Neural progenitor cell (in vitro differentiated cells): ENCODE data around the gene PTGDR2. TPM values are rescaled to one million over a fixed set of nuclear protein-coding genes. Genes with fewer than 3 reads are reported as not detected.

Source experiments
- DNase-seq: peaks from one replicate; pipeline ENCODE4 v3.0.0-alpha.2; 2016; ENCODE audit warnings: low spot score
- H2AFZ ChIP-seq: fragments of 200-600 bp; sonication (generic); replicated peaks from 2 replicates; pipeline ENCODE4 v1.6.1; 2016; ENCODE audit warnings: antibody characterized with exemption
- H3F3A ChIP-seq: fragments of 200-600 bp; sonication (generic); 2 replicates; pipeline ENCODE4 v1.6.1; 2016; ENCODE audit warnings: antibody characterized with exemption, low read depth
- H3K27ac ChIP-seq: fragments of 200-600 bp; sonication (generic); 2 replicates; pipeline ENCODE4 v1.5.1; 2016; ENCODE audit warnings: mild to moderate bottlenecking
- H3K27me3 ChIP-seq: fragments of 200-600 bp; sonication (generic); 2 replicates; pipeline ENCODE4 v1.6.1; 2016; ENCODE audit warnings: mild to moderate bottlenecking, moderate library complexity
- H3K36me3 ChIP-seq: fragments of 200-600 bp; sonication (generic); 2 replicates; pipeline ENCODE4 v1.5.1; 2016
- H3K4me1 ChIP-seq: fragments of 200-600 bp; sonication (generic); 2 replicates; pipeline ENCODE4 v1.6.1; 2016; ENCODE audit warnings: mixed run types
- H3K4me2 ChIP-seq: fragments of 200-600 bp; sonication (generic); 2 replicates; pipeline ENCODE4 v1.6.1; 2016
- H3K4me3 ChIP-seq: fragments of 200-600 bp; sonication (generic); 2 replicates; pipeline ENCODE4 v1.5.1; 2016
- H3K79me2 ChIP-seq: fragments of 200-600 bp; sonication (generic); 2 replicates; pipeline ENCODE4 v1.6.1; 2016; ENCODE audit warnings: low read depth
- H3K9ac ChIP-seq: fragments of 200-600 bp; sonication (generic); 2 replicates; pipeline ENCODE4 v1.6.1; 2016
- H3K9me3 ChIP-seq: fragments of 200-600 bp; sonication (generic); 2 replicates; pipeline ENCODE4 v1.5.1; 2016; ENCODE audit warnings: low read depth
- H4K20me1 ChIP-seq: fragments of 200-600 bp; sonication (generic); 2 replicates; pipeline ENCODE4 v1.6.1; 2016; ENCODE audit warnings: low read depth
- H3K27ac Mint-ChIP-seq: 3 replicates; pipeline ENCODE4 v1.8.0; 2021; ENCODE audit warnings: mixed read lengths
- H3K27me3 Mint-ChIP-seq: 2 replicates; pipeline ENCODE4 v1.8.0; 2022; ENCODE audit warnings: low read depth, mild to moderate bottlenecking, inconsistent platforms, moderate library complexity, mixed read lengths; ENCODE audit not compliant: insufficient read depth
- H3K36me3 Mint-ChIP-seq: 3 replicates; pipeline ENCODE4 v1.8.0; 2021; ENCODE audit warnings: mixed read lengths
- H3K4me1 Mint-ChIP-seq: 3 replicates; pipeline ENCODE4 v1.8.0; 2021; ENCODE audit warnings: mixed read lengths
- H3K4me3 Mint-ChIP-seq: 3 replicates; pipeline ENCODE4 v1.8.0; 2021; ENCODE audit warnings: mild to moderate bottlenecking, moderate library complexity, mixed read lengths
- H3K9me3 Mint-ChIP-seq: 3 replicates; pipeline ENCODE4 v1.8.0; 2020; ENCODE audit warnings: mixed read lengths
- CTCF ChIP-seq: fragments of 200-600 bp; sonication (generic); IDR thresholded peaks from 2 replicates; pipeline ENCODE4 v1.5.1; 2017; ENCODE audit warnings: antibody characterized with exemption, mild to moderate bottlenecking
- EZH2 ChIP-seq: fragments of 200-600 bp; sonication (generic); IDR thresholded peaks from 2 replicates; pipeline ENCODE4 v1.6.1; 2017; ENCODE audit warnings: antibody characterized with exemption, mild to moderate bottlenecking, moderate library complexity
- EZH2phosphoT487 ChIP-seq: fragments of 200-600 bp; sonication (generic); IDR thresholded peaks from 2 replicates; pipeline ENCODE4 v1.6.1; 2017; ENCODE audit warnings: antibody characterized with exemption
- total RNA-seq: library from RNA; depleted of rRNA; stranded (reverse); fragments of >200 nt; gene quantifications from 2 replicates; pipeline ENCODE4 v1.2.3, GENCODE V29; 2015; ENCODE audit warnings: low replicate concordance

The PTGDR2 gene
- total RNA-seq, 1 donor from 2014 or later: not detected

GRCh38 chr11:60813324-60813723, 42.4 kb downstream of the PTGDR2 start:
- TF ChIP-seq EZH2 (no peak), EZH2phosphoT487 (no peak), CTCF (no peak)
- no peak overlapping the region for H3K4me2 ChIP-seq
- H4K20me1 ChIP-seq: no peaks in the 10 kb centered on the region
- Mint-ChIP-seq H3K9me3 (peaks cover 21% of the 10 kb centered on the region), H3K4me3 (no peak overlapping the region), H3K27me3 (peaks cover 2% of the 10 kb centered on the region), H3K27ac (no peak overlapping the region), H3K36me3 (no peaks in the 10 kb centered on the region), H3K4me1 (no peaks in the 10 kb centered on the region)
- DNase-seq: no peak
- no peak overlapping the region for H2AFZ ChIP-seq
- H3K27me3 ChIP-seq: no peaks in the 10 kb centered on the region
- H3K27ac ChIP-seq: no peak overlapping the region
- no peaks in the 10 kb centered on the region for H3K4me1 ChIP-seq
- no peak overlapping the region for H3K9ac ChIP-seq
- no peaks in the 10 kb centered on the region for H3K36me3 ChIP-seq
- peaks cover 4% of the 10 kb centered on the region for H3K9me3 ChIP-seq
- H3F3A ChIP-seq: no peaks in the 10 kb centered on the region
- no peaks in the 10 kb centered on the region for H3K79me2 ChIP-seq
- H3K4me3 ChIP-seq: no peak overlapping the region

- no peak overlapping the region for H3K27ac Mint-ChIP-seq
- H3F3A ChIP-seq: no peaks in the 10 kb centered on the region
- H3K9me3 ChIP-seq: no peaks in the 10 kb centered on the region
- H2AFZ ChIP-seq: no peak overlapping the region
- no peak overlapping the region for H3K4me3 ChIP-seq
- H3K4me1 ChIP-seq: no peaks in the 10 kb centered on the region
- no peak overlapping the region for H3K9ac ChIP-seq
- no peaks in the 10 kb centered on the region for H3K27me3 ChIP-seq
- no peak overlapping the region for H3K4me2 ChIP-seq
- H3K79me2 ChIP-seq: no peaks in the 10 kb centered on the region
- H4K20me1 ChIP-seq: no peaks in the 10 kb centered on the region
- no peak overlapping the region for H3K27ac ChIP-seq
- no peak for DNase-seq
- no peak overlapping the region for H3K4me3 Mint-ChIP-seq
- no peak for TF ChIP-seq EZH2phosphoT487
- TF ChIP-seq EZH2: no peak
- no peak for TF ChIP-seq CTCF
- no peaks in the 10 kb centered on the region for H3K36me3 Mint-ChIP-seq
- no peaks in the 10 kb centered on the region for H3K36me3 ChIP-seq
- H3K27me3 Mint-ChIP-seq: peaks cover 2% of the 10 kb centered on the region
- peaks cover 10% of the 10 kb centered on the region for H3K9me3 Mint-ChIP-seq
- no peaks in the 10 kb centered on the region for H3K4me1 Mint-ChIP-seq
These were observed 45.2 kb downstream of the PTGDR2 start for GRCh38 chr11:60810569-60810968.

GRCh38 chr11:60810151-60810550, 45.6 kb downstream of the PTGDR2 start:
- H3K27ac ChIP-seq: no peak overlapping the region
- no peaks in the 10 kb centered on the region for H3K79me2 ChIP-seq
- DNase-seq: no peak
- TF ChIP-seq EZH2: no peak
- no peak for TF ChIP-seq EZH2phosphoT487
- no peak for TF ChIP-seq CTCF
- no peak overlapping the region for H3K4me3 ChIP-seq
- H3K27me3 ChIP-seq: no peaks in the 10 kb centered on the region
- Mint-ChIP-seq H3K27ac (no peak overlapping the region), H3K27me3 (peaks cover 2% of the 10 kb centered on the region), H3K9me3 (peaks cover 10% of the 10 kb centered on the region), H3K4me3 (no peak overlapping the region), H3K36me3 (no peaks in the 10 kb centered on the region), H3K4me1 (no peaks in the 10 kb centered on the region)
- no peak overlapping the region for H3K9ac ChIP-seq
- H3K4me1 ChIP-seq: no peaks in the 10 kb centered on the region
- no peak overlapping the region for H3K4me2 ChIP-seq
- no peaks in the 10 kb centered on the region for H4K20me1 ChIP-seq
- H2AFZ ChIP-seq: no peak overlapping the region
- no peaks in the 10 kb centered on the region for H3K9me3 ChIP-seq
- H3K36me3 ChIP-seq: no peaks in the 10 kb centered on the region
- no peaks in the 10 kb centered on the region for H3F3A ChIP-seq

- Mint-ChIP-seq H3K4me3 (no peak overlapping the region), H3K27me3 (peaks cover 2% of the 10 kb centered on the region), H3K4me1 (no peaks in the 10 kb centered on the region), H3K27ac (peak overlapping the region; percentile 1), H3K36me3 (no peaks in the 10 kb centered on the region), H3K9me3 (peaks cover 10% of the 10 kb centered on the region)
- Histone ChIP-seq H3K9ac (no peak overlapping the region), H3K27ac (no peak overlapping the region), H3F3A (no peaks in the 10 kb centered on the region), H4K20me1 (no peaks in the 10 kb centered on the region), H2AFZ (no peak overlapping the region), H3K9me3 (no peaks in the 10 kb centered on the region), H3K79me2 (no peaks in the 10 kb centered on the region), H3K4me3 (no peak overlapping the region), H3K4me2 (no peak overlapping the region), H3K4me1 (no peaks in the 10 kb centered on the region), H3K36me3 (no peaks in the 10 kb centered on the region), H3K27me3 (no peaks in the 10 kb centered on the region)
- DNase-seq: no peak
- TF ChIP-seq CTCF (no peak), EZH2phosphoT487 (no peak), EZH2 (no peak)
These were observed 46.1 kb downstream of the PTGDR2 start for GRCh38 chr11:60809691-60810090.
